Activated B cell treated with CpG ODN at 0.5 μM for 24 hours (primary cell): ENCODE results near the gene AGPAT1. TPM values are rescaled to one million over a fixed set of nuclear protein-coding genes. Genes with fewer than 3 reads are reported as not detected.

Source experiments
- ATAC-seq: fragments of 200-7000 bp; cut with Tn5 transposase; one replicate; pipeline ENCODE4 v1.10.0; 2021; ENCODE audit warnings: low read depth, mild to moderate bottlenecking, moderate library complexity
- CTCF ChIA-PET: fragments of 350-600 bp; sonication (Branson Sonifier 250); formaldehyde crosslinking; loops from one replicate; lab custom pipeline; 2021; ENCODE audit warnings: antibody characterized with exemption; lab: Charles Lee
- POLR2A ChIA-PET: fragments of 350-600 bp; sonication (Branson Sonifier 250); formaldehyde crosslinking; loops from one replicate; lab custom pipeline; 2021; ENCODE audit warnings: antibody characterized with exemption; lab: Charles Lee
- DNase-seq: peaks from one replicate; pipeline ENCODE4 v3.0.0; 2022
- H3K27ac Mint-ChIP-seq: one replicate; pipeline ENCODE4 v1.8.0; 2020; ENCODE audit warnings: mixed read lengths
- H3K27me3 Mint-ChIP-seq: one replicate; pipeline ENCODE4 v1.8.0; 2021; ENCODE audit warnings: mixed read lengths
- H3K36me3 Mint-ChIP-seq: one replicate; pipeline ENCODE4 v1.8.0; 2021; ENCODE audit warnings: low read depth, mixed read lengths
- H3K4me1 Mint-ChIP-seq: one replicate; pipeline ENCODE4 v1.8.0; 2021; ENCODE audit warnings: mixed read lengths
- H3K4me3 Mint-ChIP-seq: one replicate; pipeline ENCODE4 v1.8.0; 2020; ENCODE audit warnings: mild to moderate bottlenecking, mixed read lengths
- H3K9me3 Mint-ChIP-seq: one replicate; pipeline ENCODE4 v1.8.0; 2020; ENCODE audit warnings: mixed read lengths
- intact Hi-C: fragments of 100-400 bp; cut with micrococcal nuclease; formaldehyde crosslinking; loops from one replicate; pipeline ENCODE4 v1.15.1; 2024
- total RNA-seq: library from RNA; stranded (reverse); gene quantifications from 2 replicates; pipeline ENCODE4 v1.2.3, GENCODE V29; 2022
- TF ChIP-seq, protein P1 (sequence below): fragments of 200-600 bp; IDR thresholded peaks from one replicate; pipeline ENCODE4 v1.8.0; 2022; ENCODE audit warnings: antibody characterized with exemption, mild to moderate bottlenecking

AGPAT1 gene
- total RNA-seq, 1 donor from 2014 or later = 26.4 TPM

DNA sequence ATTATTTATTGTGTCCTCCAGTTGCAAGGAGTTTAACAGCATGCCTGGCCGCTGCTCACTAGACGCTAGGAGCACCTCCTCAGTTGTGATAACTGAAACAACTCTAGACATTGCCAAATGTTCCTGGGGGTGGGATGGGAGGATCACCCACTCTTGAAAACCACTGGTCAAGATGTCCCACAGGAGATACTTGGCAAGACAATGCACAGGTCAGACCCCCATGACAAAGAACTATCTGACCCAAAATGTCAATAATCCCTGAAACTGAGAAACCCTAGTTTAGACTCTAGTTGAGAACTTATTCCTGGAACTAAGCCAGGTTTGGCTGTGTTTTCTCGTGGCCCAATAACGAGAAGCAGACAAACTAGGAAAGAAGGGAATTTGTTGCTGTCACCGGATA lies 36.3 kb downstream of the AGPAT1 start:
- Mint-ChIP-seq H3K4me1 (no peaks in the 10 kb centered on the region), H3K9me3 (no peaks in the 10 kb centered on the region), H3K27ac (no peak overlapping the region), H3K4me3 (no peak overlapping the region), H3K36me3 (no peaks in the 10 kb centered on the region), H3K27me3 (peaks cover 9% of the 10 kb centered on the region)
- TF ChIP-seq, protein P1, sequence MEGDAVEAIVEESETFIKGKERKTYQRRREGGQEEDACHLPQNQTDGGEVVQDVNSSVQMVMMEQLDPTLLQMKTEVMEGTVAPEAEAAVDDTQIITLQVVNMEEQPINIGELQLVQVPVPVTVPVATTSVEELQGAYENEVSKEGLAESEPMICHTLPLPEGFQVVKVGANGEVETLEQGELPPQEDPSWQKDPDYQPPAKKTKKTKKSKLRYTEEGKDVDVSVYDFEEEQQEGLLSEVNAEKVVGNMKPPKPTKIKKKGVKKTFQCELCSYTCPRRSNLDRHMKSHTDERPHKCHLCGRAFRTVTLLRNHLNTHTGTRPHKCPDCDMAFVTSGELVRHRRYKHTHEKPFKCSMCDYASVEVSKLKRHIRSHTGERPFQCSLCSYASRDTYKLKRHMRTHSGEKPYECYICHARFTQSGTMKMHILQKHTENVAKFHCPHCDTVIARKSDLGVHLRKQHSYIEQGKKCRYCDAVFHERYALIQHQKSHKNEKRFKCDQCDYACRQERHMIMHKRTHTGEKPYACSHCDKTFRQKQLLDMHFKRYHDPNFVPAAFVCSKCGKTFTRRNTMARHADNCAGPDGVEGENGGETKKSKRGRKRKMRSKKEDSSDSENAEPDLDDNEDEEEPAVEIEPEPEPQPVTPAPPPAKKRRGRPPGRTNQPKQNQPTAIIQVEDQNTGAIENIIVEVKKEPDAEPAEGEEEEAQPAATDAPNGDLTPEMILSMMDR = no peak
- ChIA-PET POLR2A (no interaction called here), CTCF (no interaction called here)
- no peak for ATAC-seq
- no peak for DNase-seq
- intact Hi-C loops = no loop called here

DNA sequence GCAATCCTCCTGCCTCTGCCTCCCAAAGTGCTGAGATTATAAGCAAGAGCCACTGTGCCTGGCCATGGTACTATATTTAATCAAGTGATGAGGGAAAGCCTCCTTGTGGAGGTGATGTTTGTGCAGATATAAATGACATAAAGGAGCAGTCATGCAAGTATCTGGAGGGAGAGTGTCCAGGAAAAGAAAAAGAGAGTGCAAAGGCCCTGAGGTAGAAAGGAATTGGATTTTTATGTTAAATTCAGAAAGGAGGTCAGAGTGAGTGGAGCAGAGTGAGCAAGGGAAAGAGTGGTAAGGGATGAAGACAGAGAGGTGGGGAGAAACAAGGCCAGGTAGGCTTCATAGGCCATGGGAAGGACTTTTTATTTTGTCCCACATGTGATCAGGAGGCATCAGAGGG lies 38.4 kb downstream of the AGPAT1 start:
- Mint-ChIP-seq H3K36me3 (no peaks in the 10 kb centered on the region), H3K4me3 (no peak overlapping the region), H3K4me1 (no peaks in the 10 kb centered on the region), H3K9me3 (no peaks in the 10 kb centered on the region), H3K27ac (no peak overlapping the region), H3K27me3 (peaks cover 9% of the 10 kb centered on the region)
- no peak for ATAC-seq
- TF ChIP-seq, protein P1 = no peak
- POLR2A ChIA-PET = no interaction called here
- intact Hi-C loops = no loop called here
- no peak for DNase-seq
- CTCF ChIA-PET = no interaction called here

DNA sequence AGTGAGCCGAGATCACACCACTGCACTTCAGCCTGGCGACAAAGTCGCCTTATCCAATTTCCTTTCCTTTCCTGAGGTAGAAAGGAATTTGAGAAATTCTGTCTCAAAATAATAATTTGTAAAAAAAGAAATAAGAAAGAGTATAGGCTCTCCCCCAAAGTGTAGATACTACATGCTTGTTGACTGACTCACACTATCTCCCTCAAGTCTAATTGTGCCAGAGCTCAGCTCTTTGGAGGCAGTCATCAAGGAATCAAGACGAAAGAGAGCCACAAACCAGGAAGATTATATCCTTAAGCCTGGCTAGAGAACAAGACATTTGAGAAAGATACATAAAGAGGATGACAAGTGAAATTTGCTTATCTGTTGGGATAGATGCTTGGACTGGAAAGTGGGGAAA lies 42.1 kb downstream of the AGPAT1 start:
- no peak for DNase-seq
- ATAC-seq = no peak
- POLR2A ChIA-PET = no interaction called here
- TF ChIP-seq, protein P1 = no peak
- Mint-ChIP-seq H3K4me3 (no peak overlapping the region), H3K36me3 (peaks cover 1% of the 10 kb centered on the region), H3K27ac (no peak overlapping the region), H3K4me1 (peaks cover 16% of the 10 kb centered on the region), H3K27me3 (no peaks in the 10 kb centered on the region), H3K9me3 (no peaks in the 10 kb centered on the region)
- CTCF ChIA-PET = no interaction called here
- intact Hi-C loops = no loop called here

DNA sequence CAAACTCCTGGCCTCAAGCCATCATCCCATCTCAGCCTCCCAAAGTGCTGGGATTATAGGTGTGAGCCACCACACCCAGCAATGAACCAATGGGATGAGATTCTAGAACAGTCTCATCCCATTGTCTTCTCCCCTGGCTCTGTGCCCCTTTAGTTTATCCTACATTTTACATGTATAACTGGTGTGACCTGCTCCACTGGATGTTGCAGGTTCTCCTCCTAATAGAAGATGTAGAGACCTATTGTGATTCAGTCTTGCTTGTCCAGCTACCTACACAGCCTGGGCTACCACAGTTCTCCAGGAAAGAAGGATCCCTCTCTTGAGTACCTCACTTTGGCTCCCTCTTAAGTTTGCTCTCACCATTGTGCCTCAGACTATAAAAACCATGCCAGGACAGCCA lies 43.8 kb downstream of the AGPAT1 start:
- TF ChIP-seq, protein P1 = no peak
- DNase-seq (no peak), ATAC-seq (no peak)
- H3K4me3 Mint-ChIP-seq = no peak overlapping the region
- no peak overlapping the region for H3K27ac Mint-ChIP-seq
- H3K27me3 Mint-ChIP-seq = no peaks in the 10 kb centered on the region
- H3K36me3 Mint-ChIP-seq = peaks cover 13% of the 10 kb centered on the region
- H3K4me1 Mint-ChIP-seq = peaks cover 32% of the 10 kb centered on the region
- ChIA-PET CTCF (no interaction called here), POLR2A (no interaction called here)
- H3K9me3 Mint-ChIP-seq = no peaks in the 10 kb centered on the region
- intact Hi-C loops = no loop called here

DNA sequence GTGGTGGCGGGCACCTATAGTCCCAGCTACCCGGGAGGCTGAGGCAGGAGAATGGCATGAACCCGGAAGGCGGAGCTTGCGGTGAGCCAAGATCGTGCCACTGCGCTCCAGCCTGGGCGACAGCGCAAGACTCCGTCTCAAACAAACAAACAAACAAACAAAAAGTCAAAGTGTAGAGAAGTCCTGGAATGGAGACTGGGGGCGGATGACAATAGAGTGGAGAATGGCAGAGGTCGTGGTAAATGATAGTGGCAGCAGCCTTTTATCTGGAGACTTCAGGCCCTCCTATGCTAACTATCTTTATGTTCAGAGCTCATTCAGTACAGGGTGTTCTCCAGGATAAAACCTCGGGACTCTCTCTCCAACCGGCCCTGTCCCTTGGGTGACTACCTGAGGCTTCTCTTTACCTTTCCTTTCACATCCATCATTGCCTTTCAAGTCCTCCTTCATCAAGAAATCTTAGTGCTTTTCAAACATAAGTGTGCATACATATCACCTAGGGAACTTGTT lies 44.4 kb downstream of the AGPAT1 start:
- H3K27ac Mint-ChIP-seq = no peak overlapping the region
- H3K4me3 Mint-ChIP-seq = peak overlapping the region; percentile 36
- DNase-seq (no peak), ATAC-seq (no peak)
- H3K4me1 Mint-ChIP-seq = peaks cover 39% of the 10 kb centered on the region
- TF ChIP-seq, protein P1 = no peak
- intact Hi-C loops = loop anchor here (2.0 kb wide), 1 partner anchor 173 kb away; the partner anchor contains the start of genes NELFE and SKIC2
- H3K27me3 Mint-ChIP-seq = no peaks in the 10 kb centered on the region
- ChIA-PET POLR2A (interaction anchor here (3.9 kb wide), 1 partner anchor 65 kb away, joined by 56 read pairs; no protein-coding TSS in a partner anchor), CTCF (no interaction called here)
- H3K9me3 Mint-ChIP-seq = no peaks in the 10 kb centered on the region
- H3K36me3 Mint-ChIP-seq = peaks cover 18% of the 10 kb centered on the region
